ENCODE data around the gene PIPOX. TPM values are rescaled to one million over a fixed set of nuclear protein-coding genes. Genes with fewer than 3 reads are reported as not detected.

Gene PIPOX
- total and polyA plus RNA-seq, 2 donors (not counting 3 experiments of a cell fraction or from before 2014, with no cell fraction given) = 0.62 to 2.5 TPM

DNA sequence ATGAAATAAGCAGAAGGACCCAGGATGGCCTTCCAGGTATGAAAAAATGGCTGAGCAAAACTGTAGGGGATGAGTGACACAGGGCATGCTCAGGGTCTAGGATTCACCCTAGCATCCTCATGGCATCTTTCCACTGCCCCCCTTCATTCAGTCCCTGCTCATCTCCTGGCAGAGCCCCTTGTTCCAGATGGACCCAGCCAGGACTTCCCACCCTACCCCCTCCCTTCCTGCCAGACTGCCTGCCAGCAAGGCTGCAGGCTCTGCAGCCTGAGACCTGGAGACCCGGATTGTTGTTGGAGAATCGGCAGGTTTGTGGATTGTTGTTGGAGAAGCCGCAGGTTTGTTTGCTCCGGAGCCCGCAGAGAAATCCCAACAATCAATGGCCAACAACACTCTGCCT, 43.7 kb upstream of the PIPOX start:
- H3K9ac ChIP-seq (replicated peaks; ENCODE audit: extremely low read depth, insufficient read depth, low read length) = no peak overlapping the region
- no peaks in the 10 kb centered on the region for H3K9me3 ChIP-seq (replicated peaks; ENCODE audit: control insufficient read depth, insufficient read depth, low read length)
- H4K20me1 ChIP-seq (replicated peaks; ENCODE audit: control insufficient read depth, extremely low read depth, insufficient read depth, low read length) = no peaks in the 10 kb centered on the region
- TF ChIP-seq POLR2A (IDR thresholded peaks at IDR 0.05; ENCODE audit: low read depth, low read length) (no peak), EZH2 (IDR thresholded peaks at IDR 0.05; ENCODE audit: borderline replicate concordance, low read depth, low read length, severe bottlenecking) (no peak), POLR2AphosphoS5 (IDR thresholded peaks at IDR 0.05; ENCODE audit: insufficient read depth, low read depth, low read length) (no peak), GATA2 (IDR thresholded peaks at IDR 0.05; ENCODE audit: insufficient read depth, insufficient read length, low read depth, low read length) (no peak), FOS (IDR thresholded peaks at IDR 0.05; ENCODE audit: borderline replicate concordance, insufficient read depth, low read length) (no peak), MYC (IDR thresholded peaks at IDR 0.05; ENCODE audit: low read depth, low read length) (no peak), JUN (IDR thresholded peaks at IDR 0.05; ENCODE audit: borderline replicate concordance, insufficient read depth, insufficient read length, low read depth) (no peak)
- TF ChIP-seq, protein P1, sequence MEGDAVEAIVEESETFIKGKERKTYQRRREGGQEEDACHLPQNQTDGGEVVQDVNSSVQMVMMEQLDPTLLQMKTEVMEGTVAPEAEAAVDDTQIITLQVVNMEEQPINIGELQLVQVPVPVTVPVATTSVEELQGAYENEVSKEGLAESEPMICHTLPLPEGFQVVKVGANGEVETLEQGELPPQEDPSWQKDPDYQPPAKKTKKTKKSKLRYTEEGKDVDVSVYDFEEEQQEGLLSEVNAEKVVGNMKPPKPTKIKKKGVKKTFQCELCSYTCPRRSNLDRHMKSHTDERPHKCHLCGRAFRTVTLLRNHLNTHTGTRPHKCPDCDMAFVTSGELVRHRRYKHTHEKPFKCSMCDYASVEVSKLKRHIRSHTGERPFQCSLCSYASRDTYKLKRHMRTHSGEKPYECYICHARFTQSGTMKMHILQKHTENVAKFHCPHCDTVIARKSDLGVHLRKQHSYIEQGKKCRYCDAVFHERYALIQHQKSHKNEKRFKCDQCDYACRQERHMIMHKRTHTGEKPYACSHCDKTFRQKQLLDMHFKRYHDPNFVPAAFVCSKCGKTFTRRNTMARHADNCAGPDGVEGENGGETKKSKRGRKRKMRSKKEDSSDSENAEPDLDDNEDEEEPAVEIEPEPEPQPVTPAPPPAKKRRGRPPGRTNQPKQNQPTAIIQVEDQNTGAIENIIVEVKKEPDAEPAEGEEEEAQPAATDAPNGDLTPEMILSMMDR (IDR thresholded peaks at IDR 0.05; ENCODE audit: extremely low read depth in 1 of 2, insufficient read depth in 1 of 2, low read depth in 1 of 2, low read length in 2 of 2) = no peak
- TF ChIP-seq, protein P2, sequence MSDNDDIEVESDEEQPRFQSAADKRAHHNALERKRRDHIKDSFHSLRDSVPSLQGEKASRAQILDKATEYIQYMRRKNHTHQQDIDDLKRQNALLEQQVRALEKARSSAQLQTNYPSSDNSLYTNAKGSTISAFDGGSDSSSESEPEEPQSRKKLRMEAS (IDR thresholded peaks at IDR 0.05; ENCODE audit: insufficient read depth, insufficient read length) = no peak
- dilution Hi-C loops (cut with MboI; ENCODE audit: extremely low pct_ligation_motif_present, low sequenced_read_pairs) (no loop called here), intact Hi-C loops (cut with micrococcal nuclease) (no loop called here)
- H2AFZ ChIP-seq (ENCODE audit: low read depth, low read length) = no peak overlapping the region
- H3K79me2 ChIP-seq (ENCODE audit: control insufficient read depth, insufficient read depth, low read length) = no peaks in the 10 kb centered on the region
- peaks cover 6 to 16% of the 10 kb centered on the region in 2 experiments for H3K27me3 ChIP-seq (ENCODE audit: control insufficient read depth in 2 of 2, insufficient read depth in 2 of 2, low read length in 2 of 2)
- H3K9me1 ChIP-seq (replicated peaks; ENCODE audit: control insufficient read depth, extremely low read depth, insufficient read depth, low read length) = no peaks in the 10 kb centered on the region
- no peak overlapping the region for H3K27ac ChIP-seq (ENCODE audit: insufficient read depth, low read depth, low read length)
- no TSS peak for BruUV-seq (replicated peaks)
- no peaks in the 10 kb centered on the region for H3K36me3 ChIP-seq (ENCODE audit: control insufficient read depth in 2 of 2, extremely low read depth in 1 of 2, insufficient read depth in 2 of 2, low read length in 2 of 2)
- ChIA-PET CTCF (interaction anchor here (0.6 kb wide), 1 partner anchor 12 kb away, joined by 3 read pairs; no protein-coding TSS in a partner anchor), POLR2A (no interaction called here)
- H3K4me2 ChIP-seq (ENCODE audit: insufficient read depth, low read length) = no peak overlapping the region
- no peak overlapping the region for H3K4me3 ChIP-seq (replicated peaks in 1 of 3; ENCODE audit: insufficient read depth in 1 of 3, low read depth in 1 of 3, low read length in 3 of 3)
- no peak for DNase-seq (ENCODE audit: low read depth, low spot score)
- no peaks in the 10 kb centered on the region for H3K4me1 ChIP-seq (ENCODE audit: control insufficient read depth, extremely low read depth, insufficient read depth, low read length)
- no peak for FAIRE-seq
